Adipocyte (in vitro differentiated cells): ENCODE data around the gene CFAP43.

Experiments
- DNase-seq: peaks from one replicate; pipeline ENCODE4 v3.0.0-alpha.2; 2015; ENCODE audit warnings: low read depth
- H3K27me3 ChIP-seq: replicated peaks from 2 replicates; pipeline ENCODE4 v1.7.0; 2013; ENCODE audit warnings: mild to moderate bottlenecking, low read length, moderate library complexity; ENCODE audit not compliant: control insufficient read depth, insufficient read depth
- H3K36me3 ChIP-seq: 2 replicates; pipeline ENCODE4 v1.7.0; 2013; ENCODE audit warnings: low read length, mild to moderate bottlenecking, moderate library complexity; ENCODE audit not compliant: control insufficient read depth, insufficient read depth, severe bottlenecking
- H3K4me1 ChIP-seq: 2 replicates; pipeline ENCODE4 v1.7.0; 2013; ENCODE audit warnings: mild to moderate bottlenecking, low read length, moderate library complexity; ENCODE audit not compliant: control insufficient read depth, insufficient read depth
- H3K4me3 ChIP-seq: 2 replicates; pipeline ENCODE4 v1.7.0; 2013; ENCODE audit warnings: mild to moderate bottlenecking, low read length, moderate library complexity
- H3K9ac ChIP-seq: 2 replicates; pipeline ENCODE4 v1.7.0; 2013; ENCODE audit warnings: mild to moderate bottlenecking, low read length, moderate library complexity
- H3K9me3 ChIP-seq: 2 replicates; pipeline ENCODE4 v1.7.0; 2013; ENCODE audit warnings: mild to moderate bottlenecking, low read length, moderate library complexity; ENCODE audit not compliant: control insufficient read depth

The CFAP43 gene

DNA sequence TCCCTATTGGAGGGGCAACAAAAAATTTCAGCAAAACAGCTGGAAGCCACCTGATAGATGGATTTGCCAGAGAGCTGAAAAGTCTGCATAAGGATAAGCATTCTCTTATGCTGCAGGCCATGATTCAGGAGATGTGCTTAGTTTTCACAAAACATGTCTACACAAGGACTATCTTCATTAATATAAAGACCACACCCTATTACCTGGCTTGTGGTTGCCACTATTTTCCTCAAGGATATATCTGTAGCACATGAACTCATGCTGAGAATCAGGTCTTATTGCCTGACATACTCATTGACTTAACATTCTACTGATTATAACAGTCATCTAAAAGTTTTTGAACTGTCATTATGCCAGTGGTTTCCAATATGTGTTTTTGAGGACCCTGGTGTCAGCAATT is 139.4 kb downstream of the CFAP43 start:
- Histone ChIP-seq H3K4me1 (no peaks in the 10 kb centered on the region), H3K4me3 (no peak overlapping the region), H3K36me3 (no peaks in the 10 kb centered on the region), H3K9ac (no peak overlapping the region), H3K27me3 (no peaks in the 10 kb centered on the region), H3K9me3 (peaks cover 16% of the 10 kb centered on the region)
- DNase-seq, result no peak

DNA sequence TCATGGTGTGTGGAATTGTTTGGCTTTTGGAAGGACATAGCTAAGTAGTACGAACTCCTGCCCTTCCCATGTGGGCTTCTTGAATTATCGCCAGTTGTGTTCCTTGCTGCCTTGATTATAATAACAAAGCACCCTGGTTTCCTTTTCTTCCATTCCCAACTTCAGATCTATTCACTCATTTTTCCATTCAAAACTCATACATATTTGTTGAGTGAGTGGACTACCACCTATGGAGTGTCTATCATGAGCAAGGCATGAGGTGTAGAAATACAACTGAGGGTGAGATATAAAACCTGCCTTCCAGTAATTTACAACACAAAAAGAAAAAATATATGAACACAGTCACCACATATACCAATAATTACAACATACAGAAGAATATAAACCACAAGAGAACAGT is 141.6 kb downstream of the CFAP43 start:
- Histone ChIP-seq H3K9me3 (peaks cover 16% of the 10 kb centered on the region), H3K27me3 (no peaks in the 10 kb centered on the region), H3K9ac (no peak overlapping the region), H3K4me1 (no peaks in the 10 kb centered on the region), H3K4me3 (no peak overlapping the region), H3K36me3 (no peaks in the 10 kb centered on the region)
- no peak for DNase-seq

- no peak for DNase-seq
- Histone ChIP-seq H3K9me3 (peaks cover 16% of the 10 kb centered on the region), H3K9ac (no peak overlapping the region), H3K36me3 (no peaks in the 10 kb centered on the region), H3K4me3 (no peak overlapping the region), H3K27me3 (no peaks in the 10 kb centered on the region), H3K4me1 (no peaks in the 10 kb centered on the region)
Measured at GRCh38 chr10:104089621-104090020, 142.5 kb downstream of the CFAP43 start.

DNA sequence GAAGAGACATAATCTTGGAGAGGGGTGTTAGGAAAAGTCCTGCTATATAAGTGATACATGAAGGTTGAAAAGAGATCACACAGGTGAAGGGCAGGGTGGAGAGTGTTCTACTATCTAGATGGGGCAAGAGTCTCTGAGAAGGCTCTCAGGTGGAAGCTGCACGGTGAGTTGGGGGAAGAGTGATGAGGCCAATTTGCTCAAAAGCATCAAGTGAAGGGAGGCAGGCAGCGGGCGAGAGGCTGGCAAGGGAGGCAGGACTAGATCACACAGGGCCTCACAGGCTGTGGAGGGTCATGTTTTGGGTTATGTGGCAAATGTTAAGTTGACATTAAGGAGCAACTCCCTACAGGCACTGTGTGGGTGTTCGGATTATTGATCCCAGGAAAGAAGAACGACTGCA is 143.9 kb downstream of the CFAP43 start:
- DNase-seq, result no peak
- peaks cover 11% of the 10 kb centered on the region for H3K9me3 ChIP-seq
- H3K27me3 ChIP-seq, result no peaks in the 10 kb centered on the region
- H3K4me3 ChIP-seq, result no peak overlapping the region
- H3K9ac ChIP-seq, result no peak overlapping the region
- H3K4me1 ChIP-seq, result no peaks in the 10 kb centered on the region
- no peaks in the 10 kb centered on the region for H3K36me3 ChIP-seq

GRCh38 chr10:104085801-104086400 is 146.3 kb downstream of the CFAP43 start, which contains the start of gene COL17A1:
Gene COL17A1 (minus strand): TSS chr10:104085880. CDS start chr10:104080673, 5,207 bp downstream.
- Histone ChIP-seq H3K9me3 (no peaks in the 10 kb centered on the region), H3K4me3 (no peak within 1 kb of the TSS), H3K36me3 (no peaks in the 10 kb centered on the region), H3K9ac (no peak within 1 kb of the TSS), H3K27me3 (no peaks in the 10 kb centered on the region), H3K4me1 (no peaks in the 10 kb centered on the region)
- DNase-seq, result no peak

DNA sequence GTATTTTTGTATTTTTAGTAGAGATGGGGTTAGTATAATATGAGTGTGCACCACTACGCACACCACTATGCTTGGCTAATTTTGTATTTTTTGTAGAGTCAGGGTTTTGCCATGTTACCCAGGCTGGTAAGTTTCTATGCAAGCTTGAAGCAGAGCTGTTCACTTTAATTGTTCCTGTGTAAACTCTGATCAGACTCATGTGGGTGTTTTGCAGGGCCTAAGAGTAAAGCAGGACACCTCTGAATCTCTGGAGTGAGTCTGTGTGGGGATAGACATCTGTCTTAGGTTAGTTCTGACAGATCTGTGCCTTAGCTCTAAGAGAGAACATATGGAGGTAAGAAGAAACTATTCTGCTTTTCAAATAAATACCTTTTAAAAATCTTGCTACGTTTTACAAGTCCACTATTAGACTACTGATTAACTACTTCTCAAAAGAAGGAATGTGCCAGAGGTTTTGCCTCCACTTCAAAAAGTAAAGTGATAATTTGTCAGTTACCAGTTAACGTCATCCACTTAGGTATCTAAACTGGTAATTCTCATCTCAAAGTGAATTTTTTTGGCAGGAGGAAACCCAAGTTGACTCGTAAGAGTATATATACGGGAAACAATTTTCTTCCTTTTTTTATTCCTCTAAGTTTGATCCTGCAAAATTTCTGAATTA is 147.6 kb downstream of the CFAP43 start:
- no peak for DNase-seq
- Histone ChIP-seq H3K9me3 (no peaks in the 10 kb centered on the region), H3K27me3 (no peaks in the 10 kb centered on the region), H3K36me3 (no peaks in the 10 kb centered on the region), H3K9ac (no peak overlapping the region), H3K4me1 (no peaks in the 10 kb centered on the region), H3K4me3 (no peak overlapping the region)

GRCh38 chr10:104081998-104082397 is 150.2 kb downstream of the CFAP43 start:
- Histone ChIP-seq H3K9me3 (no peaks in the 10 kb centered on the region), H3K9ac (no peak overlapping the region), H3K4me3 (no peak overlapping the region), H3K4me1 (peaks cover 8% of the 10 kb centered on the region), H3K36me3 (no peaks in the 10 kb centered on the region), H3K27me3 (no peaks in the 10 kb centered on the region)
- no peak for DNase-seq

- Histone ChIP-seq H3K9ac (no peak overlapping the region), H3K9me3 (no peaks in the 10 kb centered on the region), H3K27me3 (peaks cover 8% of the 10 kb centered on the region), H3K4me1 (peaks cover 15% of the 10 kb centered on the region), H3K36me3 (no peaks in the 10 kb centered on the region), H3K4me3 (no peak overlapping the region)
- DNase-seq, result no peak
Measured at GRCh38 chr10:104080762-104081161, 151.4 kb downstream of the CFAP43 start.
